ENCODE measurements around the gene SURF4. TPM values are rescaled to one million over a fixed set of nuclear protein-coding genes. Genes with fewer than 3 reads are reported as not detected.

Gene SURF4
- polyA plus RNA-seq, 1 experiment = 401 TPM

- Histone ChIP-seq H3K36me3 (ENCODE audit: control insufficient read depth, insufficient read depth, low read length) (no peaks in the 10 kb centered on the region), H3K4me3 (ENCODE audit: low read depth, low read length) (no peak overlapping the region), H3K27me3 (ENCODE audit: control insufficient read depth, insufficient read depth, low read length) (no peaks in the 10 kb centered on the region; the same call in 1 of the 2 replicates)
- no peak for DNase-seq (ENCODE audit: low read depth)
- CTCF ChIA-PET = interaction anchor here (1.1 to 2.1 kb wide), 2 partner anchors 18 to 21 kb away, joined by 3 to 7 read pairs; no protein-coding TSS in a partner anchor
- POLR2A ChIA-PET = interaction anchor here (0.5 kb wide), 1 partner anchor 74 kb away, joined by 4 read pairs; no protein-coding TSS in a partner anchor
- TF ChIP-seq CTCF (IDR thresholded peaks at IDR 0.05; ENCODE audit: insufficient read depth, low read depth, low read length) = no peak
Measured at GRCh38 chr9:133385452-133385851, 9.6 kb upstream of the SURF4 start.

GRCh38 chr9:133384736-133385321 is 9.0 kb upstream of the SURF4 start:
- CTCF ChIA-PET = interaction anchor here (1.1 kb wide), 1 partner anchor 21 kb away, joined by 3 read pairs; no protein-coding TSS in a partner anchor
- no peak for TF ChIP-seq CTCF (IDR thresholded peaks at IDR 0.05; ENCODE audit: insufficient read depth, low read depth, low read length)
- no peak overlapping the region for H3K4me3 ChIP-seq (ENCODE audit: low read depth, low read length)
- POLR2A ChIA-PET = no interaction called here
- DNase-seq (ENCODE audit: low read depth) = no peak
- H3K27me3 ChIP-seq (ENCODE audit: control insufficient read depth, insufficient read depth, low read length) = no peaks in the 10 kb centered on the region
- no peaks in the 10 kb centered on the region for H3K36me3 ChIP-seq (ENCODE audit: control insufficient read depth, insufficient read depth, low read length)

- POLR2A ChIA-PET = no interaction called here
- no peak for TF ChIP-seq CTCF (IDR thresholded peaks at IDR 0.05; ENCODE audit: insufficient read depth, low read depth, low read length)
- CTCF ChIA-PET = no interaction called here
- DNase-seq (ENCODE audit: low read depth) = no peak
- no peak overlapping the region for H3K4me3 ChIP-seq (ENCODE audit: low read depth, low read length)
- no peaks in the 10 kb centered on the region for H3K27me3 ChIP-seq (ENCODE audit: control insufficient read depth, insufficient read depth, low read length)
- no peaks in the 10 kb centered on the region for H3K36me3 ChIP-seq (ENCODE audit: control insufficient read depth, insufficient read depth, low read length)
Measured at GRCh38 chr9:133383438-133383837, 7.6 kb upstream of the SURF4 start.

GRCh38 chr9:133382507-133383141 is 6.8 kb upstream of the SURF4 start:
- CTCF ChIA-PET = no interaction called here
- no peaks in the 10 kb centered on the region for H3K36me3 ChIP-seq (ENCODE audit: control insufficient read depth, insufficient read depth, low read length)
- DNase-seq (ENCODE audit: low read depth) = no peak
- H3K27me3 ChIP-seq (ENCODE audit: control insufficient read depth, insufficient read depth, low read length) = no peaks in the 10 kb centered on the region
- POLR2A ChIA-PET = no interaction called here
- H3K4me3 ChIP-seq (ENCODE audit: low read depth, low read length) = no peak overlapping the region
- TF ChIP-seq CTCF (IDR thresholded peaks at IDR 0.05; ENCODE audit: insufficient read depth, low read depth, low read length) = no peak

GRCh38 chr9:133380734-133381133 is 4.9 kb upstream of the SURF4 start:
- Histone ChIP-seq H3K36me3 (ENCODE audit: control insufficient read depth, insufficient read depth, low read length) (no peaks in the 10 kb centered on the region), H3K4me3 (ENCODE audit: low read depth, low read length) (no peak overlapping the region), H3K27me3 (ENCODE audit: control insufficient read depth, insufficient read depth, low read length) (no peaks in the 10 kb centered on the region)
- POLR2A ChIA-PET = interaction anchor here (0.6 kb wide), 1 partner anchor 79 kb away, joined by 3 read pairs; no protein-coding TSS in a partner anchor
- CTCF ChIA-PET = interaction anchor here (0.6 to 1.6 kb wide), 2 partner anchors 15 to 71 kb away, joined by 3 read pairs; no protein-coding TSS in a partner anchor
- no peak for DNase-seq (ENCODE audit: low read depth)
- no peak for TF ChIP-seq CTCF (IDR thresholded peaks at IDR 0.05; ENCODE audit: insufficient read depth, low read depth, low read length)
